Measurements from ENCODE around the gene CRB1. TPM values are rescaled to one million over a fixed set of nuclear protein-coding genes. Genes with fewer than 3 reads are reported as not detected.
"Not testable (repeated sequence)": the region's sequence is repeated elsewhere in the genome, so short reads cannot be mapped to it uniquely, and the experiment has no call there.

The CRB1 gene
- total RNA-seq, 1 experiment from 2014 or later = 0.06 TPM

DNA sequence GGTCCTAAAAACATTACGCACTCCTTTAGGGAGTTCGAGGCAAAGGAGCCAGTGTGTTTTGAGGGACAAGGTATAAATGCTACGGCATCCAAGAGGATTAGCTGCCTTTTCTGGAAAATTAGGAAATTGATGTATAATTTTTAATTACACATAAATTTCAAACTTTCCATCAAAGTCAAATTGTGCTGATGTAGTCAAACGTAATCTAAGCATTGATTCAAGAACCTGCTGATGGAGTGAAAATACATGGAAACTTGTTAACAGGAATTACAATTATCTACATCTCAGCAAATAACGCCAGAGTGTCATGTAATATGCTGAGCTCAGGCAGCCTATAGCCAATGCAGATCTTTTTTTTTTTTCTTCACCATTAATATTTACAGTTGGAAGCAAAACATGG lies 194.5 kb downstream of the CRB1 start:
- DNase-seq (ENCODE audit: low read depth) = no peak

DNA sequence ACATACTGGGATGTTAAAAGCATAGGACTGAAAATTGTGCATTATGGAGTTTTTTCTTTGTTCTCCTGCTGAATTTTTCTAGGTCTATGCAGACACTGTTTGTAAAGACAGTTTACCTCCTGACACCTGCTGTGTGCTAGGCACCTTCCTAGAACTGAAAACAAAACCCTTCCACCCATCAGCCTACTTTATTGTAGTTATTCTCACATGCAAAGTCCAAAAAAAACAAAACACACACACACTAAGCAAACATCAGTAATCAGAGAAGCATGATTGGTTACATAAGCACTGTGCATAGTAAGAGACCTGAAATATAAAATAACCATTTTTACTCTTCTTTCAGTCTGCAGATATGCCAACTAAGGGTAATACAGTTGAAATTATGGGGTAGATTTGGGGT lies 195.1 kb downstream of the CRB1 start:
- no peak for DNase-seq (ENCODE audit: low read depth)

DNA sequence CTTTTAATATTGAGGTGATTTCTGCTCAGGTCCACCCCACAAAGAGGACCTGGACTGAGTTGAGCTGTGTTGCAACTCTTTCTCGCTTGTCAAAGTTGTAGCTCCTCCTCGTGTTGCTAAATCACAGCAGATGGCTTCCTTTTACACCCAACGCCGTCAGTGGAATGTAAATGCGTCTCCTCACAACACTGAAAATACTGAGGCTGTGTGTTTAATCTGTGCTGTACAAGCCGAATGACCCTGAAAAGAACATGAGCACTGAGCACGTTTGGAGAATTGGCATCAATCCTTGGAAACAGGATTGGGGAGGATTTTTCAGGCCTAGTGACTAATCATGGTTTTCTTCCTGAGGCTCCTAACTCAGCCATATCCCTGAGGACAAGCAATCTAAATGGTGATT lies 196.0 kb downstream of the CRB1 start:
- DNase-seq (ENCODE audit: low read depth) = peak; percentile 75

DNA sequence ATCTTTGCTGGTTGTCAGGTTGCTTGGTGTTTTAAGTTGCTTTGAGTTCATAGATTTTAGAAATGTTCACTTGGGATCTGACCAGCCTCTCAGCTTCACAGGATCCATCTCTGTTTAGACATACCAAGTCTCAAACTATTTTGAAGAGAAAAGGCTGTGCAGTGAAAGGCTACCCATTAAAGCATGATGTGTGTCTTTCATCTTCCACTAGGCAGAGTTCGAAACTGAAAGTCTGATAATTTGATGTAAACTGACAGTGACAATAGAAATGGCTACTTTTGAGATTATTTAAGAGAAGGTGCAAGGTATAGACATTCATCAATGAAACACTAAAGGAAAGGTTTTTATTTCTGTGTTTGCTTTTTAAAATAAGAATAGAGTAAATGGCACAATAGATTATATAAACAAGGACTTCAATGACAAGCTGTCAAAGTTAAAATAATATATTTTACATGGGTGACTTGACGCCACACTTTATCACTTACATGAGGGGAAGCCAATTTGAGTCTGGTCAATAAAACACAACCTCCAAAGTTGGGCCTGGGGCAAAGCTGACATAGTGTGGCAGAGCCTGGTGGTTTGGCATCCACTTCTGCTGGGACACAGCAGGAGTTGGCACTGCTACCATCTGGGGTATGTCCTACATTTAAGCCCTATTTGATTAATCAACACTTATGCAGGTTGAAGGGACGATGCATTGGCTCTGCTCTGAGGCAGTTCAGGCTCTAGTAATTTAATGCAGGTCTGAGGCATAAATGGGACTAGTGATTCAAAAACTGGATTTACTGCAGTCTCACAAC lies 197.7 kb downstream of the CRB1 start:
- DNase-seq (ENCODE audit: low read depth) = no peak

DNA sequence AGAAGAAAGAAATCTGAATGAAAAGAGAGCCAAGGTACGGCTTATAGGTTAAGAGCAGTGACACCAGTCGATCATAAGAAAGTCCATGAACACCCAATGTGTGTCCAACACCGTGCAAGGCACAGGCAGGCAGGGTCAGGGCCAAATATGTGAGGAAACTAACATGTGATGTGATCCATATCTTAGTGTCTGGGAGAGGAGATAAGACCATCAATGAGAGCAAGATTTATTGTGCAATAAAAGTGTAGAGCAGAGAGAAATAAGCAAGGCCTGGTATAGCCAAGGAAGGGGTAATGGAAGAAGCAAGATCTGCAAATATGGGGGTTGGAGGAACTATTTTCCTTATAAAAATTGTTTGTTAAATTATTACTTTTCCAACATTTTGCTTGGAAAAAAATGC lies 198.8 kb downstream of the CRB1 start:
- no peak for DNase-seq (ENCODE audit: low read depth)

DNA sequence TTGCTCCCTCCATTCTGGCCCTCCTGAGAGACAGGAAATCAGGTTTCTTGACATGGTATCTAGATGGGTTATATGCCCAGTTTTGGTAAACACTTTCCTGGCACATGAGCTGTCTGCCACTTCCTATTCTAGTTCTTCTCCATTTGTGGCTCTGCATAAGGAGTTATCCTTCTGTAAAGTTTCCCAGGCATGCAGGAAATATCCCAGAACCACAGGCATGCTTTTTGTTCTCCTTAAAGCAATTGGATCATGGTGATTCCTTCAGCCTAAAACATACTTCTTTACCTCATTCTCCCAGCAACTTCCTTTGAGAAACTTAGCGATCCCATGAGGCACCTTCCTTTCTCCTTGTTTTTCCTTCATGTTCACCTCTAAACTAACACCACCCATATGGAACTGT lies 199.8 kb downstream of the CRB1 start:
- DNase-seq (ENCODE audit: low read depth) = peak; percentile 13

DNA sequence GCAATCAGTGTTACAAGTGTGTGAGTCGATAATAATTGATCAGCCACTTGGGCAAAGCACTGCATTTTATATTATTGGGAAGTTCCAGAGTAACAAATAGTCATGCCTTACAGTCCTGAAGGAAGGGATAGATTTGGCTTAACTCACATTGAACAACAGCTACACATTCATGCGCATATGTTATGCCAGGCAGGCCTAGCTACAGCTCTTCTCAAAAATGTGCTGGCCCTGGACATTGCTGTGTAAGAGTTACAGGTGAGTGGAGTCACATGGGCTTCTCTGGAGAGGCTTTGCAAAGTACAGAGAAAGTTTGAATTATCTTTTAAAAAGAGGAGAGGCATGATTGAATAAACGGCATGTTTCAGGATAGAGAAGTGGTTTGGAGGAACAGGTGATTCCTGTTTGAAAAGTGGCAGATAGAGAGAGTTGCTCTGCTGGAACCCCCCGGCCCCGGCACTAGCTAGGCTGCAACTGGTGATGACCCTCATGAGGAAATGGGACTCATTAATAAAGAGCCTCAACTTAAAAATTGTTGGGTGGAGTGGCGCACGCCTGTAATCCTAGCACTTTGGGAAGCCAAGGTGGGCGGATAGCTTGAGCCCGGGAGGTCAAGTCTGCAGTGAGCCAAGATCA lies 200.6 kb downstream of the CRB1 start:
- DNase-seq (ENCODE audit: low read depth) = no peak

DNA sequence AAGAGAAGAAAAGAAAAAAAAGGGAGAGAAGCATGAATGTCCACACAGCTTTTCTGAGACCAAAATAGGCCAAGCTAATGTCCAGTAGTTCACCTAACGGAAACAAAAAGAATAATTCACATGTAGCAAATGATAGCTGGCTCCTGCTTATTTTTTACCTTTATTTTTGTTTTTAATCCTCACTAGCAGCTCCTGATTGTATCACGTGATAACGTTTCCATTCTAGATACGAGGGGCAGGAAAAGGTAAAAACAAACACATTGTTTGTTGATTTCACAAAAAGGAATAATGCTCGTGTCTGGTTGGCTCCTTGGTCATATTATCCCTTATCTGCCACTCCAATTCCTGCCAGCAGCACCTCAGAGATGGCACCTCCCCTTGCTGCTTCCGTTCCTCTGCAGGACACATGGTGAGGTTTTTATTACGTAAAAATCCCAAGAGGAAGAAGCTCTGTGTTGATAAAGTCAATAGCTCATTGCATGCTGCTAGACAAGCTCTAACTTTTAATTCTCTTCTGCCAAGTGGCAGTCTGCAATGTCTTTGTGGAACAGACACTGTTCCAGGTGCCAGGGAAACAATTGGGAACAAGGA lies 201.7 kb downstream of the CRB1 start:
- no peak for DNase-seq (ENCODE audit: low read depth)

DNA sequence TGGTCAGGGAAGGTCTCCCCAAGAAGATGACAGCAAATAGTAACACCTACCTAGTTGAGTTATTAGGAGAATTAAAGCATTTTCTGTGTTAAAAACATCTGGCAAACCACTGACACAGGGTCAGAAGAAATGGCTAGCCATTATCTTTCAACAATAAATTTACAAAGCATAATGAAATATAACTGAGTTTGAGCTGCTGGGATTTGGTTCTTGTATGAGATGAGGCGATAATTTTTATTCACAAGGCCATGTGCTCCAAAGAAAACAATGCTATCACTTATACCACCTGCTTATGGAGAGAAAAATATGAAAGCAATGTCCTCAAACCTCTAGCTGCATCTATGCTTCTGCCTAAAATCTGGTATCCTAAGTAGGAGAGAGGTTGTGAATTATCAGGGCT lies 202.3 kb downstream of the CRB1 start:
- DNase-seq (ENCODE audit: low read depth) = no peak

DNA sequence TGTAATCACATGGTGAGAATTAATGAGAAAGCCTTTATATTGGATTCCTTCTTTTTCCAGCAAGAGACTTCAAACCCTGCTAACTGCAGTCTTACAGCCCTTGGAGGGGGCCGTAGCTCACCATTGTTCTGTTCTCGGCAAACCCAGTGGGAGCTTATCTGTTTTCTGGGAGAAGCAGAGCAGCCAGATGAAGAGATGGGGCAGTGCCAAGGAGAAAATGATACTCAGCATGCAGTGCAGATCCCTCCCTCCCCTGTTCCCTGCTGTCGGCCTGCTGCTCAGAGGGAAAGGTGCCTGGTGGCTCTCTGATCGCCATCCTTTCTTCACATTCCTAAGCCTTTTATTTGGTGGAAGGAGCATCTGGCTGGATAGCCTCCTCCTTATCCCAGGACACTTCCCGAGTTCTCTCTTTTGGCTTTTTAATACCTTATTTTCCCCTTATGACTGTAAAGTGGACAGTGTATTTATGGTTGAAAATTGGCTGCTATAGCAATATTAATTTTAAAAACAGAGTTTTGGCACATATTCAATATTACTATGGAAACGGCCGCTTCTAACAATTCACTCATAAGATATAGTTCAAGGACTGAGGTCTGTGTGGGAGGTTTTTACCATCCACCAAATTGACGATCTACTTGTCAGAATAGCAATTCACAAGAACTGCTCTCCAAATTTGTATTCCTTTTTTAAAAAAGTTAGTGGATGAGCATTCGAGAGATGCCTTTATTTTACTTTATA lies 203.4 kb downstream of the CRB1 start:
- no peak for DNase-seq (ENCODE audit: low read depth)

DNA sequence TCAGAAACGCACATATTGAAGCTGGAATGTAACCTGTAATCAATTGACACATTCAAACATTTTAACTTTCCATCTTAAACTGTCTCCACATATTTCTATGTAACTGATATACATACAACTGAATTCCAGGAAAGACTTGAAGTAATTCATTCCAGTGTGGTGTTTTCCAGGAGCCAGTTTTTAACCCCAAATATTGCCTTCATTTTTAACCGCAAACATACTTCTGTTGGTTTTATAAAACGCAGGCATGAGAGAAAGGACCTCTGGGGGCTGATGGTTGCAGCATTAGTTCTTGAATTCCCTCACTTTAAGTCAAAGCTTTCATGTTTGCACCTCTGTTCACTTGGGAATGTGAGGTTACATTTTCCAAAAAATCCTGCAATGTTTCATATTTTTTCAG lies 204.1 kb downstream of the CRB1 start:
- no peak for DNase-seq (ENCODE audit: low read depth)

DNA sequence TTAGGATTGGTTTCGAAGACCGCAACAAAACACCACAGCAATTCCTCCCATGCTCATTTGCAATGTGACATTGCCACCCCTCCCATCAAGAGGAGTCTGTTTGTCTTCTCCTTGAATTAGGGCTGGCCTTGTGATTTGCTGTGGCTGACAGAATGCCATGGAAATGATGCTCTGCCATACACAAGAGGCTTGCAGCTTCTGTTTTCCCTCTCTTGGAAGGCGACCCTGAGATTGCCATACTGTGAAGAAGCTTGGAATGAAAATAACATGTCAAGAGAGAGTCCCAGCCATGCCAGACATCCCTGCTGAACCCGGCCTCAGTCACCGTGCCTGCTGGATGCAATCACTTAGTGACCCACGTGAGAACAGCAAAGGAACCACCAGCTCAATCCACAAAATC lies 212.4 kb downstream of the CRB1 start:
- no peak for DNase-seq (ENCODE audit: low read depth)

DNA sequence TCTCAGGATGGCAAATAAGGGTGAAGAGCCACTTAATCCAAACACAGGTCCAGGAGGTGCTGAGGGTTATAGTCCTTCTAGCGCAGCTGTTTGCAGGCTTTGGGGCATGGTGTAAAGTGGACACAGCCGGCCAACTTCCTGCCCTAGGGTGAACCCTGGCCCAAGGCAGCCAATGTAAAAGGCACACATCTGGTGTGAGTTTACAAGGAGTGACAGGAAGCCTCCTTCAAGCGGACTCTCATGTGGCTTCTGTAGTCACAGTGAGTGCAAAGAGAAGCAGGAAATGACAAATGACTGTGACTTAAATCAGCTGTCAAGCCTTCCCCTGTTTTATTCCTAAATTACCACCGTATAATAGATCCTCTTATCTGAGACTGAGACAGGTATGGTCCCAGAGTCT lies 213.0 kb downstream of the CRB1 start:
- peak; percentile 20 for DNase-seq (ENCODE audit: low read depth)

DNA sequence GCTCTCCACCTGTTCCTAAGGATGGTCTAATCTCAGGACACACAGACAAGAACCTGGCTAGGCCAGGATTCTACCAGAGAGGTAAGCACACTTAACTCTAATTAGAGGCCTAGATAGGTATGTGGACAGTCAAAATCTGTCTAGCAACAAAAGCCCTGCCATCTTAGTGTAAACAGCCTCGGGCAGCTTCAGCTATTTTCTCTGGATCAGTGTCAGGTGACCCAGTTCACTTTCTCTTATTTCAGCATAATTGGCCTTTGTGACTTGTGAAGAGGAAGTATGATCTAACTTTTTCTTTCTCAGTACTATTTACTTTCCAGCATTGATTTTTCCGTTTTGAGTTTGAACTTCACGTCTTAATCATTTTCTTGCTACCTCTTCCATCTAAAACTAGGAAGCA lies 217.7 kb downstream of the CRB1 start:
- DNase-seq (ENCODE audit: low read depth) = no peak

DNA sequence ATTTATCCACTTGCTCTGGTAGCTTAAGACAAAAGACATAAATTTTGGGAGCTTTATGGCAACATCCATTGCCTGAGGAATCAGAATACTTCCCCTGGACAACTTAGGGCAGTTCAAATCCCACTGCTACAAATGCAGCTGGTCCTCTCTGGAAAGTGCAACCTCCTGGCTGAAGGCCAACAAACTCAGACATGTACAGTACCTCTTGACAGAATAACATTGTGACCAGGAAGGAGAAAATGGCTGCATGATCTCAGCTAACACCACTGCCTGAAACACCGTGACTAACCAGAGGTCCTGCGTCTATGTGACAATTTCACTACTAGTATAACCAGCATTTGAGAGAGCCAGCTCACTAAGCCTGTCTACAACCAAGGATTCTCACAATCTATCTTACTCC lies 218.9 kb downstream of the CRB1 start:
- peak; percentile 39 for DNase-seq (ENCODE audit: low read depth)

DNA sequence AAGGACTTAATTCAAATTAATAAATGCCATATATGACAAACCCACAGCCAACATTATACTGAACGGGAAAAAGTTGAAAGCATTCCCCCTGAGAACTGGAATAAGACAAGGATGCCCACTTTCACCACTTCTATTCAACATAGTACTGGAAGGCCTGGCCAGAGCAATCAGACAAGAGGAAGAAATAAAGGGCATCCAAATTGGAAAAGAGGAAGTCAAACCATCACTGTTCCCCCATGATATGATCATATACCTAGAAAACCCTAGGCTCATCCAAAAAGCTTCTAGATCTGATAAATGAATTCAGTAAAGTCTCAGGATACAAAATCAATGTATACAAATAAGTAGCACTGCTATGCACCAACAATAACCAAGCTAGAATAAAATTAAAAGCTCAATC lies 223.5 kb downstream of the CRB1 start:
- DNase-seq (ENCODE audit: low read depth) = not testable (repeated sequence)

DNA sequence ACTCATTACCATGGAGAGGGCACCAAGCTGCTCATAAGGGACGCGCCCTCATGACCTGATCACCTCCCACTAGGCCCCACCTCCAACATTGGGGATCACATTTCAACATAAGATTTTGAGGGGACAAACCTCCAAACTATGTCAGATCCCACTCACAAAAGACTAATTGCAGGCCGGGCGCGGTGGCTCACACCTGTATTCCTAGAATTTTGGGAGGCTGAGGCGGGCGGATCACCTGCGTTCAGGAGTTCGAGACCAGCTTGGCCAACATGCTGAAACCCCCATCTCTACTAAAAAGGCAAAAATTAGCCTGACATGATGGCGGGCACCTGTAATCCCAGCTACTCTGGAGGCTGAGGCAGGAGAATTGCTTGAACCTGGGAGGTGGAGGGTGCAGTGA lies 228.7 kb downstream of the CRB1 start:
- DNase-seq (ENCODE audit: low read depth) = no peak

DNA sequence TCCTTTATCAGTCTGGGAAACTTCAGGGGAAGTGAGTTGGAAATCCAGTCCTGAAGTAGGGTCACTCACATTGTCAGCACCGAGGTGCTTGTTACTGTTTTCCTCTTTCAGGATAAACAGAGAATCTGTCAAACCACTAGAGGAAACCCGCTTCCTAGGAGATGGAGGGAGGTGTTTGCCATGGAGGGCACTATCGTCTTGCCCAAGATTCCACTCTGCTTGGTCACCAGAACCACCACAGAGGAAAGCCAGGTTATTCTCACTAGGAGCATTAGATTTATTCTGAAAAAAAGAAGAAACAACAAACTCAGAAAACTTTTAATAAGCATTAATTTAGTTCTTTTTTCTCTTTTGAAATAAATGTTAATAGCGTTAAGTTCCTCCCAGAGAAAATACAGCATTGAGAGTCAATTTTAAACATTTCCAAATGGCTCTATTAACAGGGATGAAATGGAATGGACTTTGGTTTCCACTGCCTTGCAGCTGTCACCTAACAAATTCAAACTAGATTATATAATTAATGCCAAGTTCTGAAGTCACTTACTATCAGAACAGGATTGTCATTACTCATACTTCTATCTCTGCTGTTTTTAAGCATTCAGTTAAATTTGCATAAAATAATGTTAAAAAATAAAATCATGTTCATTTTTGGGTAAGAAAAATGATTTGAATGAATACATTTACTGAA lies 242.8 kb downstream of the CRB1 start:
- peak; percentile 44 for DNase-seq (ENCODE audit: low read depth)

DNA sequence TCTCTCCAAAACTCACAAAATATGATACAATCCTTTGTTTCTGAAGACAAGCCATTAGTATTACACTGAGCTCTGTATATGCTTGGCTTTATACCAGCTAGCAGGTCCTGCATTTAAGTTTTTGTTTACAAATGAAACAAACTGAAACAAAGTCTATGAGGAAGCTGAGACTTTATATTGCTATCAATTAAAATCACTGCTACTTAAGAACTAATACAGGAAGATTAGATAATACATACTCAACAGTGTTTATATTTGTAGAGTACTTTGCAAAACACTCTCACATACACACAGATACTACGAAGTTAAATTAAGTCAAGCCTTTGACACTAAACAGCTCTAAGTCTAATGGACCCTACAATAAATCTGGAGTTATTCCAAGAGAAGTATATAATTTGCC lies 247.4 kb downstream of the CRB1 start:
- DNase-seq (ENCODE audit: low read depth) = no peak

DNA sequence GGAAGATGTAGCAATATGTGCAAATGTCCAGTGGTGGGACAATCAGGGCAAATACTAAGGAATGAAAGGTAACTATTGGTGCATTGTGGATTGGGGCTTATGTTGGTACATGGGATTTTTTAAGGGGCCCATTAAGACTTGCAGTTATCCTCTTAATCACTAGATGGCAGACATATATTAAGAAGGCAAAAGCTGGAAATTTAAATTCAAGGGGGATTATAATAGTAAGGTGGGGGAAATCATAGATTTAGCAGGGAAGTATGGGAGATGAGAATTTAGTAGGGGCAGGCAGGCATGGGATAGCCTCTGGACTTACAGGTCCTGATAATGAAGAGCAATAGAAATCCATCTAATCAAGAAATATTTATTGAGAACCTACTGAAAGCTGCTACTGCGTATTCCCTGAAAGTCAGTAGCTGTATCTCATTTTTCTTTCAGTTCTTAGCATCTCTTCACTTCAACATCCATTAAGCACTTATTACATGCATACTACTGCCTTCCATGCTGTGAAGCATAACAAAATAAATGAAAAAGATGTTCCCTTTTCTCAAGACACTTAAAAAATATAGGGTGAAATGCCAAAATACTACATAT lies 251.8 kb downstream of the CRB1 start:
- DNase-seq (ENCODE audit: low read depth) = peak; percentile 14

DNA sequence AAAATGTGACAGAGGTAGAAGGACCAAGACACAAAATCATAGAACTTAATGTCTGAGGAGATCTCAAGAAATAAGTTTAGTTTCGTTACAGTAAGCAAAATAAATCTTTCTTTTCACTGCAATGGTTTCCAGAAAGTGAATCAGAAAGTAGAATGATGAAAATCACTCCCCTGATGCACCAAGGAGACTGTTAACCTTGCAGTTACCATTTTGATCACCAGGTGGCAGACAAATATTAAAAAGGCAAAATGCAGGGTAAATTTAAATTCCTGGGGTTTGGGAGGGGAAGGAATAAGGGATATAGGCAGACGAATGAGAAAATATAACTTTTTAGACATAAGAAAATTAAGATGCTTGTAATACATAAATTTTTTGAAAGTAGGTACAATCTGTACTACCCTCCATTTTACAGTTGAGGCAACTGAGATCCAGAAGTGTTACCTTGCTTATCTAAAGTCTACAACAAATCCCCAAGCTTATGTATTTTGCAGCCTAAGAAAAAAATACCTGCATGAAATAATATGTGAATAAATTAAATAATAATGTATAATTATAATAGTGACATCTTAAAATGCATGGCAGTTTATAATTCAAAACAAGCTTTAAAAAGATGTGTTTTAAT lies 253.2 kb downstream of the CRB1 start:
- DNase-seq (ENCODE audit: low read depth) = peak; percentile 35

All from LHCN-M2 (cell line).